ENCODE results near the gene HDAC11. TPM values are rescaled to one million over a fixed set of nuclear protein-coding genes. Genes with fewer than 3 reads are reported as not detected.

The HDAC11 gene
- total and polyA plus RNA-seq, 9 of the 15 experiments (the other 6 are each of a cell fraction or from before 2014, with no cell fraction given) = 0.60 to 6.0 (median 4.5) TPM

GRCh38 chr3:13519006-13519791 is 39.1 kb downstream of the HDAC11 start:
- intact Hi-C loops (cut with micrococcal nuclease) (no loop called here), in situ Hi-C loops (cut with MboI) (no loop called here)
- H3K36me3 ChIP-seq (ENCODE audit: control insufficient read depth, insufficient read depth, low read length) = no peaks in the 10 kb centered on the region
- peaks cover 55 to 72% of the 10 kb centered on the region in 2 experiments for H3K27me3 ChIP-seq (ENCODE audit: control insufficient read depth in 2 of 2, insufficient read depth in 2 of 2, low read length in 2 of 2)
- FAIRE-seq (no peak), ATAC-seq (peak; percentile 54), DNase-seq (ENCODE audit: extremely low read depth in 1 of 4, low spot score in 3 of 4) (peak in 2 of 4 experiments; percentile 59 to 67)
- BruUV-seq (replicated peaks) = no TSS peak
- no peak overlapping the region for H3K9ac ChIP-seq (ENCODE audit: insufficient read depth in 1 of 2, low read depth in 2 of 2, low read length in 2 of 2)
- CTCF ChIA-PET (ENCODE audit: low intra/inter-chr PET ratio) = no interaction called here
- H3K27ac ChIP-seq (ENCODE audit: extremely low read depth, low read depth, low read length) = no peak overlapping the region
- 8% methylated on average over 19 of the region's 19 CpGs for WGBS (ENCODE audit: insufficient coverage, low coverage, missing lambda C conversion rate)
- H3K4me3 ChIP-seq = no peak overlapping the region
- no peaks in the 10 kb centered on the region for H3K79me2 ChIP-seq (ENCODE audit: control insufficient read depth, insufficient read depth, low read length)
- no peaks in the 10 kb centered on the region for H3K9me1 ChIP-seq (ENCODE audit: control insufficient read depth, insufficient read depth, low read length)
- H4K20me1 ChIP-seq (replicated peaks; ENCODE audit: control insufficient read depth, insufficient read depth, low read length) = peaks cover 9% of the 10 kb centered on the region; the same call in 1 of the 2 replicates
- H3K4me2 ChIP-seq (ENCODE audit: insufficient read depth, low read length) = no peak overlapping the region
- no peak overlapping the region for H2AFZ ChIP-seq (ENCODE audit: low read depth, low read length)
- TF ChIP-seq FOXA3 (CRISPR knock-in tag; conservative IDR thresholded peaks at IDR 0.05 in 1 of 2, IDR thresholded peaks at IDR 0.05 in 1 of 2) (no peak), EGR1 (conservative IDR thresholded peaks at IDR 0.05) (peak; percentile 54)
- no peaks in the 10 kb centered on the region for H3K9me3 ChIP-seq (replicated peaks; ENCODE audit: control insufficient read depth, insufficient read depth, low read depth, low read length)
- peaks cover 0 to 20% of the 10 kb centered on the region in 2 experiments; a peak in 2 of 5 replicates for H3K4me1 ChIP-seq (replicated peaks in 1 of 2; ENCODE audit: control insufficient read depth in 2 of 2, insufficient read depth in 2 of 2, low read length in 2 of 2)
- POLR2A ChIA-PET = interaction anchor here (0.9 kb wide), 2 partner anchors 12 to 21 kb away, joined by 3 to 5 read pairs; no protein-coding TSS in a partner anchor

- Histone ChIP-seq H2AFZ (ENCODE audit: low read depth, low read length) (no peak overlapping the region), H3K79me2 (ENCODE audit: control insufficient read depth, insufficient read depth, low read length) (no peaks in the 10 kb centered on the region), H3K27ac (ENCODE audit: extremely low read depth, low read depth, low read length) (no peak overlapping the region), H3K4me2 (ENCODE audit: insufficient read depth, low read length) (no peak overlapping the region), H3K9me3 (replicated peaks; ENCODE audit: control insufficient read depth, insufficient read depth, low read depth, low read length) (no peaks in the 10 kb centered on the region), H3K27me3 (ENCODE audit: control insufficient read depth in 2 of 2, insufficient read depth in 2 of 2, low read length in 2 of 2) (peaks cover 43 to 64% of the 10 kb centered on the region in 2 experiments), H4K20me1 (replicated peaks; ENCODE audit: control insufficient read depth, insufficient read depth, low read length) (peaks cover 3% of the 10 kb centered on the region; the same call in 1 of the 2 replicates), H3K4me1 (replicated peaks in 1 of 2; ENCODE audit: control insufficient read depth in 2 of 2, insufficient read depth in 2 of 2, low read length in 2 of 2) (peaks cover 0 to 20% of the 10 kb centered on the region in 2 experiments; a peak in 2 of 5 replicates), H3K4me3 (no peak overlapping the region), H3K9ac (ENCODE audit: insufficient read depth in 1 of 2, low read depth in 2 of 2, low read length in 2 of 2) (no peak overlapping the region; a peak in 1 of 4 replicates), H3K9me1 (ENCODE audit: control insufficient read depth, insufficient read depth, low read length) (no peaks in the 10 kb centered on the region), H3K36me3 (ENCODE audit: control insufficient read depth, insufficient read depth, low read length) (no peaks in the 10 kb centered on the region)
- ChIA-PET CTCF (ENCODE audit: low intra/inter-chr PET ratio) (no interaction called here), POLR2A (interaction anchor here (0.9 kb wide), 1 partner anchor 20 kb away, joined by 3 read pairs; no protein-coding TSS in a partner anchor)
- DNase-seq (ENCODE audit: extremely low read depth in 1 of 4, low spot score in 3 of 4) = no peak
- WGBS (ENCODE audit: insufficient coverage, low coverage, missing lambda C conversion rate) = 8% methylated on average over 7 of the region's 9 CpGs
- FAIRE-seq = no peak
- in situ Hi-C loops (cut with MboI) = no loop called here
- BruUV-seq (replicated peaks) = no TSS peak
- intact Hi-C loops (cut with micrococcal nuclease) = no loop called here
- no peak for ATAC-seq
- TF ChIP-seq MEIS2 (IDR thresholded peaks at IDR 0.05; ENCODE audit: partially characterized antibody) = no peak
- TF ChIP-seq KDM1A (IDR thresholded peaks at IDR 0.05) = peak in 1 of 2 experiments; percentile 41; a peak in 1 of 4 replicates
- TF ChIP-seq ZNF133 (CRISPR knock-in tag; IDR thresholded peaks at IDR 0.05) = no peak
- no peak for TF ChIP-seq TARDBP (IDR thresholded peaks at IDR 0.05)
- 0 out of 2 replicates have a peak, but pooled peaks have one; percentile 10 for TF ChIP-seq MAX (CRISPR knock-in tag; IDR thresholded peaks at IDR 0.05)
- no peak for TF ChIP-seq THRAP3 (IDR thresholded peaks at IDR 0.05; ENCODE audit: borderline replicate concordance)
- no peak for TF ChIP-seq CCAR2 (IDR thresholded peaks at IDR 0.05; ENCODE audit: low read depth, low read length)
- peak; percentile 56 for TF ChIP-seq RBM25 (IDR thresholded peaks at IDR 0.05; ENCODE audit: low read depth, low read length, severe bottlenecking)
- TF ChIP-seq ZBTB34 (CRISPR knock-in tag; IDR thresholded peaks at IDR 0.05) = no peak
- no peak for TF ChIP-seq SMARCA4 (IDR thresholded peaks at IDR 0.05)
- TF ChIP-seq FOXK1 (CRISPR knock-in tag; IDR thresholded peaks at IDR 0.05; ENCODE audit: borderline replicate concordance) = 0 out of 2 replicates have a peak, but pooled peaks have one; percentile 34
Observed at GRCh38 chr3:13520326-13520880, 40.3 kb downstream of the HDAC11 start.

Measured in K562 (cell line).